Neural cell (in vitro differentiated cells): ENCODE results near the gene PAH. TPM values are rescaled to one million over a fixed set of nuclear protein-coding genes. Genes with fewer than 3 reads are reported as not detected.

Experiments
- H2AFZ ChIP-seq: fragments of 200-600, 300-800 bp; sonication (generic), shearing (Covaris generic); 2 replicates; pipeline ENCODE4 v1.6.0; 2014; ENCODE audit warnings: low read depth, mild to moderate bottlenecking, antibody characterized with exemption, low read length, moderate library complexity
- H3F3A ChIP-seq: fragments of 200-600 bp; shearing (Covaris generic); 2 replicates; pipeline ENCODE4 v1.6.1; 2016; ENCODE audit warnings: mild to moderate bottlenecking, moderate library complexity, mixed read lengths, antibody characterized with exemption, low read length; ENCODE audit not compliant: insufficient read depth, poor library complexity, severe bottlenecking
- H3K27ac ChIP-seq: fragments of 200-600, 300-800 bp; sonication (generic), shearing (Covaris generic); 2 replicates; pipeline ENCODE4 v1.5.1; 2014; ENCODE audit warnings: mild to moderate bottlenecking, low read length, moderate library complexity
- H3K27me3 ChIP-seq: fragments of 300-800, 200-600 bp; sonication (generic), shearing (Covaris generic); 2 replicates; pipeline ENCODE4 v1.6.0; 2014; ENCODE audit warnings: mild to moderate bottlenecking, low read depth, low read length, moderate library complexity; ENCODE audit not compliant: insufficient read depth
- H3K36me3 ChIP-seq: fragments of 300-800, 200-600 bp; sonication (generic), shearing (Covaris generic); 2 replicates; pipeline ENCODE4 v1.5.1; 2014; ENCODE audit warnings: mild to moderate bottlenecking, antibody characterized with exemption, low read length, moderate library complexity; ENCODE audit not compliant: insufficient read depth
- H3K4me2 ChIP-seq: fragments of 300-800, 200-600 bp; sonication (generic), shearing (Covaris generic); 2 replicates; pipeline ENCODE4 v1.6.0; 2014; ENCODE audit warnings: mild to moderate bottlenecking, low read length
- H3K4me3 ChIP-seq: fragments of 300-800, 200-600 bp; sonication (generic), shearing (Covaris generic); 2 replicates; pipeline ENCODE4 v1.5.1; 2014; ENCODE audit warnings: mild to moderate bottlenecking, low read length, moderate library complexity
- H3K79me2 ChIP-seq: fragments of 200-600 bp; shearing (Covaris generic); replicated peaks from 2 replicates; pipeline ENCODE4 v1.6.0; 2014; ENCODE audit warnings: mild to moderate bottlenecking, low read length, moderate library complexity; ENCODE audit not compliant: insufficient read depth
- H3K9ac ChIP-seq: fragments of 300-800, 200-600 bp; sonication (generic), shearing (Covaris generic); 2 replicates; pipeline ENCODE4 v1.6.1; 2016; ENCODE audit warnings: mild to moderate bottlenecking, low read length, mixed read lengths
- H3K9me2 ChIP-seq: fragments of 200-600 bp; shearing (Covaris generic); 2 replicates; pipeline ENCODE4 v1.6.1; 2016; ENCODE audit warnings: mild to moderate bottlenecking, low read length, mixed read lengths; ENCODE audit not compliant: insufficient read depth
- H3K9me3 ChIP-seq: fragments of 200-600, 300-800 bp; sonication (generic), shearing (Covaris generic); 2 replicates; pipeline ENCODE4 v1.6.1; 2016; ENCODE audit warnings: mild to moderate bottlenecking, mixed run types, low read length, moderate library complexity, mixed read lengths
- H4K20me1 ChIP-seq: fragments of 200-600 bp; shearing (Covaris generic); 2 replicates; pipeline ENCODE4 v1.6.1; 2016; ENCODE audit warnings: mild to moderate bottlenecking, mixed run types; ENCODE audit not compliant: insufficient read depth
- CTCF ChIP-seq: fragments of 450-650 bp; IDR thresholded peaks from 2 replicates; pipeline ENCODE4 v1.5.1; 2014; ENCODE audit warnings: antibody characterized with exemption, mild to moderate bottlenecking, moderate library complexity; ENCODE audit not compliant: poor library complexity, severe bottlenecking
- EP300 ChIP-seq: fragments of 450-650 bp; conservative IDR thresholded peaks from 2 replicates; pipeline ENCODE4 v1.6.1; 2014; ENCODE audit warnings: antibody characterized with exemption, mild to moderate bottlenecking, moderate library complexity; ENCODE audit not compliant: poor library complexity, severe bottlenecking
- EZH2 ChIP-seq: fragments of 200-600, 300-800 bp; shearing (Covaris generic), sonication (generic); IDR thresholded peaks from 2 replicates; pipeline ENCODE4 v1.6.1; 2014; ENCODE audit warnings: antibody characterized with exemption, low read length, borderline replicate concordance, mild to moderate bottlenecking; ENCODE audit not compliant: insufficient read depth, poor library complexity, severe bottlenecking
- MXI1 ChIP-seq: fragments of 450-650 bp; conservative IDR thresholded peaks from 2 replicates; pipeline ENCODE4 v1.6.1; 2014; ENCODE audit warnings: antibody characterized with exemption, mild to moderate bottlenecking; ENCODE audit not compliant: poor library complexity, severe bottlenecking
- POLR2AphosphoS5 ChIP-seq: IDR thresholded peaks from 2 replicates; pipeline ENCODE4 v1.6.1; 2012
- RAD21 ChIP-seq: fragments of 450-650 bp; conservative IDR thresholded peaks from 2 replicates; pipeline ENCODE4 v1.6.1; 2014; ENCODE audit warnings: antibody characterized with exemption, mild to moderate bottlenecking, moderate library complexity
- SMC3 ChIP-seq: fragments of 450-650 bp; conservative IDR thresholded peaks from 2 replicates; pipeline ENCODE4 v1.6.1; 2014; ENCODE audit warnings: antibody characterized with exemption, mild to moderate bottlenecking, moderate library complexity; ENCODE audit not compliant: poor library complexity
- TAF1 ChIP-seq: IDR thresholded peaks from 2 replicates; pipeline ENCODE4 v1.6.1; 2012; ENCODE audit warnings: low read depth
- polyA plus RNA-seq: library from polyadenylated mRNA; depleted of rRNA; stranded (reverse); fragments of >200 nt; gene quantifications from 2 replicates; pipeline ENCODE4 v1.2.3, GENCODE V29; 2014
- TF ChIP-seq, protein P1 (sequence below): IDR thresholded peaks from 2 replicates; pipeline ENCODE4 v1.6.1; 2012; ENCODE audit warnings: borderline replicate concordance

The PAH gene
- polyA plus RNA-seq, 1 donor from 2014 or later = not detected

DNA sequence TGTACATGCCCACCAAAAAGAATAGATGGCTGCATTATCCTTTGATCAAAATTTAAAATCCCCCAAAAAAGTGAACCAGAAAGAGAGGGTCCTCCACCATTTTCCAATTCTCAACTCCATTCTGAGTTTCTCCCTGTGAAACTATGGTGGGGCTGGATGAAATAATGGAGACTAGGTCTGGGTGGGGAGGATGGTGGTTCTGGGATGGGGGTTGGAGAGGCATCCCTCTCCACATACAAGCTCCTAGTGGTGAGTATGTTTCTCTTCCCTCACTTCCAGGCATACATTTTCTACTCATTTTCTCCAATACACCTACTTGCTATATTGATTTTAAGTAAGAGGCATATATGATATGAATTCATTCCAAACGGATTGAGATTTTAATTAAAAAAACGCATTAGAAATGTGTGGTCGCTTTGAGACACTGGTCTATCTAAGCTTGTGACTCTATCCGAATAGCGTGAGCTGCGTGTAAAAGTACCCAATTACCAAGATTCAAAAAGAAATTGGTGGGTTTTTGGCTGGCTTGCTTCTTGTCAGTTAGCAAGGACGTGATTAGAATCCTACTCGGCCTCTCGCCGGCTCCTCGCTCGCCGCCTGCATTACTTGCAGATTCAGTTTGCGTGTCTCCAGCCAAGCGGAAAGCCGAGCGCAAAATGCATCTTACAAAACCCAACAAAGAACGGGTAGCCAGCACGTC lies 43.9 kb upstream of the PAH start:
- peak overlapping the region; percentile 61 for H3K4me3 ChIP-seq
- H3K9ac ChIP-seq = peak overlapping the region; percentile 57
- H3K27me3 ChIP-seq = peaks cover 26% of the 10 kb centered on the region
- H3K36me3 ChIP-seq = no peaks in the 10 kb centered on the region
- H3K9me2 ChIP-seq = no peaks in the 10 kb centered on the region
- peak overlapping the region; percentile 93 for H3K4me2 ChIP-seq
- H3K27ac ChIP-seq = peak overlapping the region; percentile 40
- no peaks in the 10 kb centered on the region for H4K20me1 ChIP-seq
- H3K79me2 ChIP-seq = peaks cover 20% of the 10 kb centered on the region
- no peaks in the 10 kb centered on the region for H3K9me3 ChIP-seq
- TF ChIP-seq EZH2 (no peak), RAD21 (no peak), MXI1 (no peak), SMC3 (no peak), CTCF (no peak), POLR2AphosphoS5 (peak; percentile 49), EP300 (no peak), TAF1 (no peak)
- TF ChIP-seq, protein P1, sequence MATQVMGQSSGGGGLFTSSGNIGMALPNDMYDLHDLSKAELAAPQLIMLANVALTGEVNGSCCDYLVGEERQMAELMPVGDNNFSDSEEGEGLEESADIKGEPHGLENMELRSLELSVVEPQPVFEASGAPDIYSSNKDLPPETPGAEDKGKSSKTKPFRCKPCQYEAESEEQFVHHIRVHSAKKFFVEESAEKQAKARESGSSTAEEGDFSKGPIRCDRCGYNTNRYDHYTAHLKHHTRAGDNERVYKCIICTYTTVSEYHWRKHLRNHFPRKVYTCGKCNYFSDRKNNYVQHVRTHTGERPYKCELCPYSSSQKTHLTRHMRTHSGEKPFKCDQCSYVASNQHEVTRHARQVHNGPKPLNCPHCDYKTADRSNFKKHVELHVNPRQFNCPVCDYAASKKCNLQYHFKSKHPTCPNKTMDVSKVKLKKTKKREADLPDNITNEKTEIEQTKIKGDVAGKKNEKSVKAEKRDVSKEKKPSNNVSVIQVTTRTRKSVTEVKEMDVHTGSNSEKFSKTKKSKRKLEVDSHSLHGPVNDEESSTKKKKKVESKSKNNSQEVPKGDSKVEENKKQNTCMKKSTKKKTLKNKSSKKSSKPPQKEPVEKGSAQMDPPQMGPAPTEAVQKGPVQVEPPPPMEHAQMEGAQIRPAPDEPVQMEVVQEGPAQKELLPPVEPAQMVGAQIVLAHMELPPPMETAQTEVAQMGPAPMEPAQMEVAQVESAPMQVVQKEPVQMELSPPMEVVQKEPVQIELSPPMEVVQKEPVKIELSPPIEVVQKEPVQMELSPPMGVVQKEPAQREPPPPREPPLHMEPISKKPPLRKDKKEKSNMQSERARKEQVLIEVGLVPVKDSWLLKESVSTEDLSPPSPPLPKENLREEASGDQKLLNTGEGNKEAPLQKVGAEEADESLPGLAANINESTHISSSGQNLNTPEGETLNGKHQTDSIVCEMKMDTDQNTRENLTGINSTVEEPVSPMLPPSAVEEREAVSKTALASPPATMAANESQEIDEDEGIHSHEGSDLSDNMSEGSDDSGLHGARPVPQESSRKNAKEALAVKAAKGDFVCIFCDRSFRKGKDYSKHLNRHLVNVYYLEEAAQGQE = peak; percentile 50
- H3F3A ChIP-seq = peaks cover 13% of the 10 kb centered on the region
- peak overlapping the region; percentile 10 for H2AFZ ChIP-seq

DNA sequence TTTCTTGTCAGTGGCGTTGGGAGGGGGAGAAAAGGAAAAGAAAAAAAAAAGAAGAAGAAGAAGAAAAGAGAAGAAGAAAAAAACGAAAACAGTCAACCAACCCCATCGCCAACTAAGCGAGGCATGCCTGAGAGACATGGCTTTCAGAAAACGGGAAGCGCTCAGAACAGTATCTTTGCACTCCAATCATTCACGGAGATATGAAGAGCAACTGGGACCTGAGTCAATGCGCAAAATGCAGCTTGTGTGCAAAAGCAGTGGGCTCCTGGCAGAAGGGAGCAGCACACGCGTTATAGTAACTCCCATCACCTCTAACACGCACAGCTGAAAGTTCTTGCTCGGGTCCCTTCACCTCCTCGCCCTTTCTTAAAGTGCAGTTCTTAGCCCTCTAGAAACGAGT lies 42.3 kb upstream of the PAH start:
- TF ChIP-seq EZH2 (no peak), POLR2AphosphoS5 (no peak), CTCF (no peak), RAD21 (no peak), EP300 (no peak), MXI1 (no peak)
- Histone ChIP-seq H3F3A (peaks cover 13% of the 10 kb centered on the region), H3K27ac (no peak overlapping the region), H3K9ac (no peak overlapping the region), H3K4me3 (peak overlapping the region; percentile 90), H3K27me3 (peaks cover 35% of the 10 kb centered on the region), H3K9me3 (no peaks in the 10 kb centered on the region), H3K9me2 (no peaks in the 10 kb centered on the region), H2AFZ (no peak overlapping the region), H3K36me3 (no peaks in the 10 kb centered on the region), H4K20me1 (no peaks in the 10 kb centered on the region), H3K4me2 (no peak overlapping the region), H3K79me2 (peaks cover 20% of the 10 kb centered on the region)
